Aorta (tissue), 5 donors: Measurements from ENCODE around the gene DUSP9. TPM values are rescaled to one million over a fixed set of nuclear protein-coding genes. Genes with fewer than 3 reads are reported as not detected.
A peak's percentile ranks its signal among the peaks of the same experiment; 100 is the strongest.
"Not testable (repeated sequence)": the region's sequence is repeated elsewhere in the genome, so short reads cannot be mapped to it uniquely, and the experiment has no call there.

Source experiments
- ATAC-seq: fragments of 200-7000 bp; cut with Tn5 transposase; one replicate; pipeline ENCODE4 v1.9.1; 2022; ENCODE audit warnings: moderate library complexity; ENCODE audit not compliant: low FRiP score
- DNase-seq, 2 donors: peaks; one replicate each; pipeline ENCODE4 v3.0.0-alpha.2; 2020
- H3K27ac ChIP-seq, 2 donors: one replicate each; pipeline ENCODE4 v1.5.1; 2013; ENCODE audit warnings: low read length in 2 of 2, mild to moderate bottlenecking in 2 of 2, moderate library complexity in 2 of 2, control low read depth in 1 of 2, inconsistent platforms in 1 of 2, low read depth in 1 of 2
- H3K27me3 ChIP-seq, 2 donors: one replicate each; pipeline ENCODE4 v1.6.1; 2013; ENCODE audit warnings: control low read depth in 1 of 2, low read length in 1 of 2, mild to moderate bottlenecking in 1 of 2, moderate library complexity in 1 of 2; ENCODE audit not compliant: insufficient read depth in 2 of 2, control insufficient read depth in 1 of 2
- H3K36me3 ChIP-seq, 2 donors: one replicate each; pipeline ENCODE4 v1.6.1; 2013; ENCODE audit warnings: control low read depth in 1 of 2, low read length in 1 of 2, mild to moderate bottlenecking in 1 of 2; ENCODE audit not compliant: insufficient read depth in 2 of 2, control insufficient read depth in 1 of 2
- H3K4me1 ChIP-seq, 2 donors: one replicate each; pipeline ENCODE4 v1.6.1; 2013; ENCODE audit warnings: low read length in 2 of 2, control low read depth in 1 of 2, mild to moderate bottlenecking in 1 of 2, moderate library complexity in 1 of 2; ENCODE audit not compliant: insufficient read depth in 2 of 2, control insufficient read depth in 1 of 2
- H3K4me3 ChIP-seq, 2 donors: one replicate each; pipeline ENCODE4 v1.5.1; 2013; ENCODE audit warnings: low read length in 2 of 2, control low read depth in 1 of 2, mild to moderate bottlenecking in 1 of 2
- H3K9me3 ChIP-seq: one replicate; pipeline ENCODE4 v1.6.1; 2013; ENCODE audit warnings: mild to moderate bottlenecking, low read length; ENCODE audit not compliant: control insufficient read depth
- WGBS, 2 donors: extraction: QIAGEN DNeasy Blood & Tissue Kit; methylation state at CpG; one replicate each; pipeline ENCODE4 v1.1.7; 2013; 5-methylcytosine and 5-hydroxymethylcytosine counted together
- intact Hi-C, 2 donors: fragments of 100-400 bp; cut with DNase I; formaldehyde crosslinking; loops; one replicate each; pipeline versions ENCODE4 v1.14.2 to v1.15.0; 2022
- polyA plus RNA-seq, 2 donors: library from polyadenylated mRNA; stranded (reverse); fragments of 200-250 nt; gene quantifications; one replicate each; pipeline ENCODE4 v1.2.3, GENCODE V29; 2013
- total RNA-seq, 2 donors: library from RNA; stranded (reverse); fragmentation: NEBNext Ultra II Directional; extraction: Animal tissue kit (Norgen Biotek cat#: 25700); gene quantifications; one replicate each; pipeline ENCODE4 v1.2.1, GENCODE V29; 2021
- donor health status: healthy with polysubstance abuse.
- donor health status: Bipolar disorder and iron deficiency.
- donor health status: DM: no; HTN: no; CAD: no.
- donor health status: DM: no; HTN: no; CAD: no.
- donor health status: DM: yes; HTN: yes; CAD: no.

DUSP9 gene
- total and polyA plus RNA-seq, 4 donors, result not detected

- DNase-seq (no peak), ATAC-seq (no peak)
- intact Hi-C loops, result no loop called here
- Histone ChIP-seq H3K9me3 (no peaks in the 10 kb centered on the region), H3K4me1 (no peaks in the 10 kb centered on the region), H3K27me3 (no peaks in the 10 kb centered on the region), H3K27ac (no peak overlapping the region), H3K4me3 (no peak overlapping the region), H3K36me3 (no peaks in the 10 kb centered on the region)
- WGBS, 2 donors, result 83 to 84% methylated on average over 15 of the region's 15 CpGs
Observed at GRCh38 chrX:153696100-153696499, 49.1 kb downstream of the DUSP9 start.

- ATAC-seq, H3K27me3 ChIP-seq, H3K27ac ChIP-seq, intact Hi-C loops, DNase-seq, H3K4me3 ChIP-seq, H3K4me1 ChIP-seq, H3K36me3 ChIP-seq, H3K9me3 ChIP-seq: not testable (repeated sequence)
- 73 to 80% methylated on average over 10 of the region's 10 CpGs for WGBS, 2 donors
Observed at GRCh38 chrX:153696538-153696937, 49.5 kb downstream of the DUSP9 start.

- not testable (repeated sequence) for H3K36me3 ChIP-seq
Observed at GRCh38 chrX:153696986-153697722, 50.2 kb downstream of the DUSP9 start.

GRCh38 chrX:153697924-153698865, 51.2 kb downstream of the DUSP9 start:
- no peak for ATAC-seq
- peak in 1 of 2 donors; percentile 57 for DNase-seq
- no peaks in the 10 kb centered on the region for H3K27me3 ChIP-seq
- intact Hi-C loops, result no loop called here
- H3K9me3 ChIP-seq, result no peaks in the 10 kb centered on the region
- whole genome bisulfite sequencing, 2 donors, result 85 to 90% methylated on average over 14 to 16 of the region's 16 CpGs
- no peak overlapping the region for H3K4me3 ChIP-seq
- no peaks in the 10 kb centered on the region for H3K4me1 ChIP-seq
- no peaks in the 10 kb centered on the region for H3K36me3 ChIP-seq
- no peak overlapping the region for H3K27ac ChIP-seq

More at GRCh38 chrX:153696986-153697722, 50.2 kb downstream of the DUSP9 start:
- H3K4me1 ChIP-seq, H3K4me3 ChIP-seq, H3K9me3 ChIP-seq, H3K27ac ChIP-seq, DNase-seq, H3K27me3 ChIP-seq, intact Hi-C loops, ATAC-seq: not testable (repeated sequence)
- 85 to 88% methylated on average over 16 of the region's 16 CpGs for WGBS, 2 donors

GRCh38 chrX:153699210-153699783, 52.3 kb downstream of the DUSP9 start:
- H3K36me3 ChIP-seq, H3K4me1 ChIP-seq, H3K27me3 ChIP-seq, intact Hi-C loops, H3K27ac ChIP-seq, H3K4me3 ChIP-seq, ATAC-seq, H3K9me3 ChIP-seq: not testable (repeated sequence)
- 86% methylated on average over 14 to 16 of the region's 16 CpGs for WGBS, 2 donors
- DNase-seq, result peak in 1 of 2 donors; percentile 54

GRCh38 chrX:153699784-153700371, 52.9 kb downstream of the DUSP9 start:
- H3K27me3 ChIP-seq, DNase-seq, H3K27ac ChIP-seq, intact Hi-C loops, H3K4me1 ChIP-seq, H3K36me3 ChIP-seq, H3K9me3 ChIP-seq, ATAC-seq, H3K4me3 ChIP-seq: not testable (repeated sequence)
- WGBS, 2 donors, result 65 to 72% methylated on average over 17 to 18 of the region's 18 CpGs

GRCh38 chrX:153700376-153700945, 53.5 kb downstream of the DUSP9 start:
- H3K4me3 ChIP-seq, result no peak overlapping the region
- intact Hi-C loops, result no loop called here
- H3K36me3 ChIP-seq, result no peaks in the 10 kb centered on the region
- ATAC-seq (no peak), DNase-seq (no peak)
- no peak overlapping the region for H3K27ac ChIP-seq
- no peaks in the 10 kb centered on the region for H3K27me3 ChIP-seq
- no peaks in the 10 kb centered on the region for H3K4me1 ChIP-seq
- 72 to 79% methylated on average over 15 of the region's 15 CpGs for WGBS, 2 donors
- no peaks in the 10 kb centered on the region for H3K9me3 ChIP-seq
